ENCODE data around the gene SMOC2. TPM values are rescaled to one million over a fixed set of nuclear protein-coding genes. Genes with fewer than 3 reads are reported as not detected.

Gene SMOC2
- polyA plus RNA-seq, 1 donor (not counting 4 experiments of a cell fraction or from before 2014, with no cell fraction given), result 1.1 TPM

DNA sequence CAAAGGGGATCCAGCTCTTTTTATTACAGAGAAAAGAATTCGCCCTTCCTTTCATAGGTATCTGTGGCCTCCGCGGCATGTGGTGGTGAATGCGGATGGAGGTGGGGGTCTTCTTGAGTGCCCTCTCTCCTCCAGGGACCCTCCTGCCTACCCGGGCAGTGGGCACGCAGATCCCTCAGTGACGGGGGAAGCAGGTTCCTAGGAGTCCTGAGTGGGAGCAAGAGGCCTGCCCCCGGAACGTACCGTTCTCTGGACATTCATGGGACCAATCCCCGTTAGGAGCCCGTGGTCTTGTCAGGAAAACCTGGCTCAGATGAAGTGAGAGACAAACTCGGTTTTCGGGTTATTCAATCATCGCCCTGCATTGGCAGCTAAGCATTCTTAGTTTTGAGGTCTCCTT lies 56.4 kb downstream of the SMOC2 start:
- Histone ChIP-seq H4K20me1 (ENCODE audit: control insufficient read depth, extremely low read depth, insufficient read depth, low read length) (no peaks in the 10 kb centered on the region), H3K9me1 (ENCODE audit: control insufficient read depth, extremely low read depth, insufficient read depth, low read length) (no peaks in the 10 kb centered on the region), H3K79me2 (ENCODE audit: control insufficient read depth, insufficient read depth, low read length) (no peaks in the 10 kb centered on the region), H3K9me3 (ENCODE audit: control insufficient read depth, low read depth, low read length) (no peaks in the 10 kb centered on the region), H3K9ac (ENCODE audit: control insufficient read depth, extremely low read depth, insufficient read depth, low read length) (no peak overlapping the region), H3K4me1 (ENCODE audit: control insufficient read depth, extremely low read depth, insufficient read depth, low read length) (no peaks in the 10 kb centered on the region), H3K27me3 (ENCODE audit: control insufficient read depth, extremely low read depth, insufficient read depth, low read length) (no peaks in the 10 kb centered on the region), H3K4me2 (ENCODE audit: control insufficient read depth, extremely low read depth, insufficient read depth, low read depth, low read length) (no peak overlapping the region), H2AFZ (ENCODE audit: control insufficient read depth, low read length) (no peak overlapping the region), H3K4me3 (ENCODE audit: control insufficient read depth in 2 of 3, extremely low read depth in 1 of 3, insufficient read depth in 2 of 3, low read depth in 1 of 3, low read length in 3 of 3) (no peak overlapping the region), H3K36me3 (ENCODE audit: control insufficient read depth in 2 of 2, extremely low read depth in 1 of 2, insufficient read depth in 2 of 2, low read length in 2 of 2) (no peaks in the 10 kb centered on the region), H3K27ac (ENCODE audit: control insufficient read depth, insufficient read depth, low read length) (no peak overlapping the region)
- FAIRE-seq, result no peak
- no peak for DNase-seq (ENCODE audit: low read depth, low spot score)
- dilution Hi-C loops (cut with MboI; ENCODE audit: extremely low pct_ligation_motif_present, low sequenced_read_pairs), result no loop called here
- TF ChIP-seq EZH2 (IDR thresholded peaks at IDR 0.05; ENCODE audit: low read length), result no peak
- TF ChIP-seq, protein P1, sequence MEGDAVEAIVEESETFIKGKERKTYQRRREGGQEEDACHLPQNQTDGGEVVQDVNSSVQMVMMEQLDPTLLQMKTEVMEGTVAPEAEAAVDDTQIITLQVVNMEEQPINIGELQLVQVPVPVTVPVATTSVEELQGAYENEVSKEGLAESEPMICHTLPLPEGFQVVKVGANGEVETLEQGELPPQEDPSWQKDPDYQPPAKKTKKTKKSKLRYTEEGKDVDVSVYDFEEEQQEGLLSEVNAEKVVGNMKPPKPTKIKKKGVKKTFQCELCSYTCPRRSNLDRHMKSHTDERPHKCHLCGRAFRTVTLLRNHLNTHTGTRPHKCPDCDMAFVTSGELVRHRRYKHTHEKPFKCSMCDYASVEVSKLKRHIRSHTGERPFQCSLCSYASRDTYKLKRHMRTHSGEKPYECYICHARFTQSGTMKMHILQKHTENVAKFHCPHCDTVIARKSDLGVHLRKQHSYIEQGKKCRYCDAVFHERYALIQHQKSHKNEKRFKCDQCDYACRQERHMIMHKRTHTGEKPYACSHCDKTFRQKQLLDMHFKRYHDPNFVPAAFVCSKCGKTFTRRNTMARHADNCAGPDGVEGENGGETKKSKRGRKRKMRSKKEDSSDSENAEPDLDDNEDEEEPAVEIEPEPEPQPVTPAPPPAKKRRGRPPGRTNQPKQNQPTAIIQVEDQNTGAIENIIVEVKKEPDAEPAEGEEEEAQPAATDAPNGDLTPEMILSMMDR (optimal IDR thresholded peaks at IDR 0.05 in 1 of 3, IDR thresholded peaks at IDR 0.05 in 1 of 3, conservative IDR thresholded peaks at IDR 0.05 in 1 of 3; ENCODE audit: extremely low read depth in 1 of 3, insufficient read depth in 2 of 3, low read length in 3 of 3), result no peak

DNA sequence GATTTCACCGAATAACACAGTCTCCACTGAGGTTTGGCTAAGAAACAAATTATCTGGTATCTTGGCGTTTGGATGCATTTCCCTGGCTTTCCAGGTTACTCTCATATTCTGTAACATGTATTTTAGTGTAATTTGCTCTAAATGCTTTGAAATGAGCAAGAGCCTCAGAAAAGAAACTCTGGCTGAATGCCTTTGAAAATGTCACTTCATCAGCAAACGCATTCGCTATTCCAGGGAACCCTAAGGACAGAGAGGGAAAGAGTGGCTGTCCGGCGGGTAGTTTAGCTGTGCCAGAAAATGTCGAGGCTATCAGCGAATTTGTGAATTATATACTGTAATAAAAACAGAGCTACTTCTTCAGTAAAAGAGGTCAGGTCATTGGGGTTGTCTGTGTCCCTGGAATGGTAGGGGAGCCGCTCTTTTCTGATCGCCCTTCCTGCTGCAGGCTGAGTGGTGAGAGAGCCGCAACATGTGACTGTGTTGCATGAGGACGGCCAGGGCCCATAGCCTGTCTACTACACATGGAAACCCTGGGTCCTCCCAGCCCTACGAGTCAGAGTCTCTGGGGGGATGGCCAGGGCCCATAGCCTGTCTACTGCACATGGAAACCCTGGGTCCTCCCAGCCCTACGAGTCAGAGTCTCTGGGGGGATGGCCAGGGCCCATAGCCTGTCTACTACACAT lies 57.3 kb downstream of the SMOC2 start:
- H3K9me3 ChIP-seq (ENCODE audit: control insufficient read depth, low read depth, low read length), result no peaks in the 10 kb centered on the region
- no peaks in the 10 kb centered on the region for H3K27me3 ChIP-seq (ENCODE audit: control insufficient read depth, extremely low read depth, insufficient read depth, low read length)
- H3K36me3 ChIP-seq (ENCODE audit: control insufficient read depth in 2 of 2, extremely low read depth in 1 of 2, insufficient read depth in 2 of 2, low read length in 2 of 2), result no peaks in the 10 kb centered on the region
- dilution Hi-C loops (cut with MboI; ENCODE audit: extremely low pct_ligation_motif_present, low sequenced_read_pairs), result no loop called here
- no peak overlapping the region for H3K9ac ChIP-seq (ENCODE audit: control insufficient read depth, extremely low read depth, insufficient read depth, low read length)
- H2AFZ ChIP-seq (ENCODE audit: control insufficient read depth, low read length), result no peak overlapping the region
- FAIRE-seq (no peak), DNase-seq (ENCODE audit: low read depth, low spot score) (no peak)
- TF ChIP-seq EZH2 (IDR thresholded peaks at IDR 0.05; ENCODE audit: low read length), result no peak
- TF ChIP-seq, protein P1 (optimal IDR thresholded peaks at IDR 0.05 in 1 of 3, IDR thresholded peaks at IDR 0.05 in 1 of 3, conservative IDR thresholded peaks at IDR 0.05 in 1 of 3; ENCODE audit: extremely low read depth in 1 of 3, insufficient read depth in 2 of 3, low read length in 3 of 3), result no peak
- no peak overlapping the region for H3K4me2 ChIP-seq (ENCODE audit: control insufficient read depth, extremely low read depth, insufficient read depth, low read depth, low read length)
- no peaks in the 10 kb centered on the region for H3K9me1 ChIP-seq (ENCODE audit: control insufficient read depth, extremely low read depth, insufficient read depth, low read length)
- H3K27ac ChIP-seq (ENCODE audit: control insufficient read depth, insufficient read depth, low read length), result no peak overlapping the region
- H4K20me1 ChIP-seq (ENCODE audit: control insufficient read depth, extremely low read depth, insufficient read depth, low read length), result no peaks in the 10 kb centered on the region
- no peaks in the 10 kb centered on the region for H3K79me2 ChIP-seq (ENCODE audit: control insufficient read depth, insufficient read depth, low read length)
- no peak overlapping the region for H3K4me3 ChIP-seq (ENCODE audit: control insufficient read depth in 2 of 3, extremely low read depth in 1 of 3, insufficient read depth in 2 of 3, low read depth in 1 of 3, low read length in 3 of 3)
- no peaks in the 10 kb centered on the region for H3K4me1 ChIP-seq (ENCODE audit: control insufficient read depth, extremely low read depth, insufficient read depth, low read length)
